ENCODE measurements around the gene FNDC5.

The FNDC5 gene

GRCh38 chr1:32883338-32884031 is 12.8 kb upstream of the FNDC5 start:
- no peak for DNase-seq

DNA sequence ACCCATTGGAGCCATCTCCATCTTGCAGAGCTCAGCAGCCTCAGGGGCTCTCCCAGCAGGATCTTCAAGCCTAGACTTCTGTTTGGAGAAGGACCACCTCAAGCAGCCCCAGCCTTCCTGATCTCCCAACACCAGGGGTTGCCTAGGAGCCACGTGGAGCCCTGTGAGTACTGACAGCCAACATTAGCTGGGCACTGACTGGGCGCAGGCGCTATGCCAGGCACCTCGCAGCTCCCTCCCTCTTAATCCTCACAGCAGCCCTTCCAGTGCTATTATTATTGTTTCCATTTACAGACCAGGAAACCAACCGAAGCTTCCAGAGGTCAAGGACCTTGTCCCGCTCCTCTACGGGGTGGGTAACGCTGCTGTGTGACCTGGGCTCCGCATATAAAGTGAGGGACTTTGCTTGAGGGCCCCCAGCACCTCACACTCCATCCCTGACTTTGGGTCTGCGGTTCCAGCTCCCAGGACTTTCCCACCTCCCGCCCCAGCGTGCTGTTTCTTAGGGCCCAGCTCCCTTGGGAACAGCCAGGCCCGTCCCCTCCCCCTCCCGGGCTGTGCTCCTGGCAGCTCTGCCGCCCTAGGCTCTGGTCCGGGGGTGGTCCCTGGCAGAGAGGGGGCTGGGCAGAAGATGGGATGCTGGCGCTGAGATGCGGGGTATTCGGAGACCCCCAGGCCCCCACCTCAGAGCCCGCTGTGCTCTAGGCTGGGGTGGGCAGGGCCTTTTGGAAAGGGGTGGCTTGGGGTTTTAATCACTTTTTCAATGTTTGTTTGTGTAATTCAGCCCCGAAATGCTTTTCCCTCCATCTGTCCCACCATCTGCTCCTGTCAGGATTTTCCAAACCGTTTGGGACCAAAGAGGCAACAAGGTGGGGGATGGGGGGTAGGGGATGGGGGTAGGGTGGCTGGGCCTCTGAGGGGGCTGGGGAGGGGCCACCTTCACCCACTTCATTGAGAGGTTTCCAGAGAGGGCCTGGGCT is 11.4 kb upstream of the FNDC5 start:
- DNase-seq = no peak

GRCh38 chr1:32881291-32881690 is 10.6 kb upstream of the FNDC5 start:
- DNase-seq = no peak

GRCh38 chr1:32878637-32879041 is 7.9 kb upstream of the FNDC5 start:
- no peak for DNase-seq

- no peak for DNase-seq
Measured at GRCh38 chr1:32878183-32878582, 7.5 kb upstream of the FNDC5 start.

GRCh38 chr1:32877211-32878110 is 6.7 kb upstream of the FNDC5 start:
- DNase-seq = no peak

- DNase-seq = peak; percentile 23
Measured at GRCh38 chr1:32876341-32877210, 5.9 kb upstream of the FNDC5 start.

GRCh38 chr1:32874860-32875752 is 4.4 kb upstream of the FNDC5 start:
- DNase-seq = no peak

GRCh38 chr1:32873484-32873883 is 2.8 kb upstream of the FNDC5 start:
- no peak for DNase-seq

DNA sequence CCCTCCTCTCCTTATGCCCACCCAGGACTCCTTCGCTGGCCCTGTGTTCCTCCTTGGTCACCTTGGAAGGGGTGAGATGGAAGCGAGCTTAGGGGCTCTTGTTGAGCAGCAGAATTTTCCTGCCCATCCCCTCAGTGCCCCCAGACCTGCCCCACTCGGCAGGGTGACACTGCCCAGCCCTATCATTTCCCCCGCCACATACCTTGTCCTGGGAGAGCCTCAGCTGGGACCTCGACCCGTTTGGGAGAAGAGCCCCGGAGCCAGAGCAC is 1.4 kb upstream of the FNDC5 start:
- DNase-seq = no peak

DNA sequence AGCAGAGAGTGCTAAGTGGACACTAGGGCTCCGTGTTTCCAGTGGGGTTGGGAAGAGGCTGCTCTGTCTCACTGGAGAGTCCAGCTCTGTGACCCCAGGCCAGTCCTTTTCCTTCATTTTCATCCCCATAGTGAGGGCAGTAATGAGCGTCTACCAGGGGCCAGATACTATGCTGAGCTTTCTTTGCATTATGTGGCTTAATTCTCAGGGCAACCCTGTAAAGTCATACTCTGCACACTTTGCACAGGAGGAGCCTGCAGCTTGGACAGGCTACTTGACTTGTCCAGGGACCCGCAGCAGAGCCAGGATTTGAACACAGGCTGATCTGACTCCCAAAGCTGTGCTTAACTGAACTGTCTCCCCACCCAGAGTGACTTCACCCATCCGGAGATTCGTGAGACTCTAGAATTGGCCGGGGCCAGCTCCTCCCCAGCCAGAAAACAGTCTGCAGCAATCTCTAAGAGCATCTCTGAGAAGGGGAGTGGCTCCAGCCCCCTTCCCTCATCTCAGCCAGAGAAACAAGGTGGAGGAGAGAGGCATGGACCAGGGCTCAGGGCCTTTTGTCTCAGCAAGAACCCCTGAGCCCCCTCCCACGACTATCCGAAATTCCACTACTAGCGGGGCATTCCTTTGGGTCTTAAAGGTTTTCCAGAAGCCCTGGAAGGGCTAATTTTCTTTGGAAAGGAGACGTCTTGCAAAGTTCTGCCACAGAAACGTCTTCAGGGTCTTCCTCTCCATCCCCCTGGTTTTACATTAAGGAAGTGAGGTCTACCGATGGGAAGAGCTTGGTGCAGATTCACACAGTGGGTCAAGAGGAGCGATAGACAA is 866 bp upstream of the FNDC5 start:
- DNase-seq = peak; percentile 23

GRCh38 chr1:32869923-32870614 is 643 bp downstream of the FNDC5 start:
- DNase-seq = no peak

DNA sequence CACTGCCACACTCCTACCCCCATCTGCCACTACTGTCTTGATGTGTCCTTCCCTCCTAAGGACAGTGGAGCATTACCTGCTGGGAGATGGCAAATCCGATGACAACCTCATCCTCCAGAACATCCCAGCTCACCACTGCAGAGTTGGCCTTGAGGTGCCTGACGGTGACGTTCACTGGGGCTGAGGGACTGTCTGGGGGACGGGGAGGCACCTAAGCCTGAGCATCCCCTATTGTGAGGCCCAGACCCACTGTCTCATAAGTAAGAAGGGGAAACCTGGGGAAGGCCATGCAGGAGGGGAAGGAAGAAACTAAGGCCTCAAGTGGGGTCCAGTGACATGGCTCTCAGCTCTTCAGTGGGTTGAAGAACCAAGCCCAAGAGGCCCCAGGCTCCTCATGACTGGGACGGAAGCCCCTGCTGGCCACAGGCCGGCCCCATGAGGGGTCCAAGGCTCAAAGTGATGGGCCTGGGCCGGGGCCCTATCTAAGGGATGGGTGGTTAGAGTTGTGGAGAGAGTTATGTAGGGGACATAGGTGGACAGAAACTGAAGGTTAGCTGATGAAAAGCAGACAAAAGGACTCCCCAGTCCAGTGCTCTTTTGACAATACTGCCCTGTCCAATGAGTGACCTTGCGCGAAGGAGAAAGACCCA is 1.8 kb downstream of the FNDC5 start:
- no peak for DNase-seq

GRCh38 chr1:32868085-32868484 is 2.6 kb downstream of the FNDC5 start:
- no peak for DNase-seq

DNA sequence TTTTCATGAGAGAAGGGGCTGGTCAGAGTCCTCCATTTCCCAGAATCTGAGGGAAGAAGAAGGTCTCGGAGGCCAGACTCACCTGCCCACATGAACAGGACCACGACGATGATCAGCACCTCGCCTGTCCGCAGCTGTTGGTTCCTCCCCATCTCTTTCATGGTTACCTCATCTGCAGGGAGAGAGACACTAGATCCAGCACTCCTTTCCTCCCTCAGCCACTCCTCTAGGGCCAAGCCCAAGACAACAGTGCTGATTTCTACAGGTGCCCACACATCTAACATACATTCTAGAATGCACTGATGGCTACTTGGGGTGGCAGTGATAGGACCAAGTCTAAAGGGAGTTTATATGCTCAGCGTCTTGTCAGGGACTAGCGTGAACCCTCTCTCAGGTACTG is 3.0 kb downstream of the FNDC5 start:
- DNase-seq = no peak

GRCh38 chr1:32867151-32867550 is 3.6 kb downstream of the FNDC5 start:
- DNase-seq = no peak

DNA sequence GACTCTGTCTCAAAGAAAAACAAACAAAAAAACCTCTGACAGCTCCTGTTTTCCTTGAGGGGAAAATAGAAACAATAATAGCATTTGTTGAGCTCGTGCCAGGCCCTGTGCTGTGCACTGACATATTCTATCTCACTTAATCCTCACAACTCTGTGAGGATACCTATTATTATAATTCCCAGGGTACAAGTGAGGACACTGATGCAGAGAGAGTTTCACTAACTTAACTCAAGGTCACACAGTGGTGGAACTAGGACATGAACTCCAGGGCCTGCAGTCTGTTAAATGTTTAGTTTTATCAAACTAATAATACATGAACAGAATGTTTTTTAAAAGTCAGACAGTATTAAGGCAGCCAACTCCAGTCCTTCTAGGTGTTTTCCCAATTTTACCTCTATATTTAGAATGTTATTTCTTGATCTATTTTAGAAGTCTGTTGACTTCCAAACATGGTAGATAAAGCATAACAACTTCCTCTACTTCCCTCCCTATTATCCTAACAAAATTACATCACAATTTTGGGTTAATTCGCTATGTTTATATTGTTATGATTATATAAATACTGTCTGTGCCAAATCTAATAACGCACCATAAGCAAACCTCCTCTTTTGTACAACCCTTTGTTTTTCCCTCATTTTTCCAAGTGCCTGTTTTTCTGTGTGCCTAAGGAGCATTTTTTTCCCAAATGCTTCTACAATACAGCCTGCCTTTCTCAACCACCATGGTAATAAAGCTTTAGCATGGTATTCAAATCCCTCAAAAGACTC is 4.9 kb downstream of the FNDC5 start:
- no peak for DNase-seq

DNA sequence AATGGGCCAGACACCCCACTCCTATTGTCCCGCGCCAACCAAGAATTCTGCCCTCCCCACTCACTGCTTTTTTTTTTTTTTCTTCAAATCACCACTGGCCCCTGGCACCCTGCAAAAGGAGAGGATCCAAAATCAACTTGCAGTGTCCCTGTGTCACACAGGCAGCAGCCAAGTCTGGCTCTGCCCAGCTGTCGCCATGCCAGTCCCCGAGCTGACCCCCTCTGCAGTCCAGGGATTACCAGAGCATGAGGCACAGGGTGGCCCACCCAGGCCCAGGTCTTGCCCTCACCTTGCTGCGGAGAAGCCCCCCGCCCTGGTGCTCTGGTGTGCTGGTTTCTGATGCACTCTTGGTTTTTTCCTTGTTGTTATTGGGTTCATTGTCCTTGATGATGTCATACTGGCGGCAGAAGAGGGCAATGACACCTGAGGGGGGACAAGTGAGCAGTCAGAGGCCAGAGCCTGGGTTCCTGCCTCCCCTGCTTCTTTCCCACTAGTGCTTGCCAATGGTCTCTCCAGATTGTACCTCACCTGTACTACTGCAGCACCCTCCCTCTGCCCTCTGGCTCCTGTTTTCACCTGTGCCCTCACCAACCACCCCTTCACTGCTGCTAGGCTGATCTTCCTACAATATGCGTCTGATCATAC is 6.2 kb downstream of the FNDC5 start:
- DNase-seq = no peak
